HG03432 (cell line): ENCODE results near the gene ZDHHC13.

Experiments used
- ATAC-seq: cut with Tn5 transposase; IDR thresholded peaks from one replicate; pipeline ENCODE4 v1.9.1; 2021; ENCODE audit warnings: mild to moderate bottlenecking, moderate library complexity; ENCODE audit not compliant: unreplicated experiment

Gene ZDHHC13

DNA sequence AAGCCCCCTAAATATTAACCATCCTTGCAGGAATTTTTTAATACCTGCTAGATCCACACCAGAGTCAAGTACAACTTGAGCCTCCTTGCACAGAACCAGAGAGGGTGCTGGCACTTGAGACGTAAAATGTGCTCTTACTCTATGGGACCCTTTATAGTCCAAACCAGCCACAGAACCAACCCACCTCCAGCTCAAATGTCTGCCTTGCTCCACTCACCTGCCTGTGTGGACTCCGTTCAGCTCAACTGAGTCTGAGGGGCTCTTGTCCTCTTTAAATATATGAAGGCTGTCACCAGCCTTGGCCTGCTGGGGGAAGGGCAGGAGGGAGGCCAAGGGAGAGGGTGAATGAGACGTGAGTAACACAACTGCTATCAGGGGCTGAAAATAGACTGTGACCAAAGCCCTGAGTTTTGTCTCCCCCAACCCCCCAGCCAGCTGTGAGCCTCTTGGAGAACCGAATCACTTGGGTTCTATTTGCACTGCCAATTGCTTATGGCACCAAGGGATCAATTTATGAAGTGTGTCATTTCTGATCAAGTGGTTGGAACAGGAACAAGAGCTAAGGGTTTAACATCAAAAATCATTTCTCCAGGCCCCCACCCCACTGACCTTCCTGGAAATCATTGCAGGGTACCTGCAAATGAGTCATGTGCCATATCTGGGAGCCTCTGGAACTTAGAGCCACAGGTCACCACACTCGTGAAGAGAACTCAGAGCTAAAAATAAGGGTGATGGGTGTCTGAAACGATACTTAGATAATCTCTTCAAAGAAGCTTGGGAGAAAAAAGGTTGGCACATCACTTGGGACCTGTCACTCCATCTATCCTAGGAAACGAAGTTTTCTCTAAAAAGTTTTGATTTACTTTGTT, 85.0 kb downstream of the ZDHHC13 start, which contains the start of gene CSRP3:
Gene CSRP3 (minus strand): TSS at position 247 of the 869 bp plus-strand sequence. CDS start 9,535 bp downstream, outside the sequence.
- ATAC-seq: no peak

DNA sequence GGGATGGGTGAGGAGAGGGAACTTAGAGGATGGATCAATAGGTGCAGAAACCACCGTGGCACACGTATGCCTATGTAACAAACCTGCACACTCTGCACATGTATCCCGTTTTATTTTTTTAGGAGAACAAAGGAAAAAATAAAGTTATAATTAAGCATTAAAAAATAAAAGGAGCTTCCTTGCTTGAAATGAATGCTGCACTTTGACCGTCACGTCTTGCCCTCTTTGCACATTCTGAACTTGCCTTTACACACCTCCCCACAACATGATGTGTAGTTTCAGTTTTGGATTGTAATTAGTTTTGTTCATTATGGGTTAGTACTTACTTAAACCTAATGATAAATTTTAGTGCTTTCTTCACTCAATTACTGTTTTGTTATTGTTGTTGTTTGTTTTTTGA, 87.9 kb downstream of the ZDHHC13 start:
- ATAC-seq: no peak

DNA sequence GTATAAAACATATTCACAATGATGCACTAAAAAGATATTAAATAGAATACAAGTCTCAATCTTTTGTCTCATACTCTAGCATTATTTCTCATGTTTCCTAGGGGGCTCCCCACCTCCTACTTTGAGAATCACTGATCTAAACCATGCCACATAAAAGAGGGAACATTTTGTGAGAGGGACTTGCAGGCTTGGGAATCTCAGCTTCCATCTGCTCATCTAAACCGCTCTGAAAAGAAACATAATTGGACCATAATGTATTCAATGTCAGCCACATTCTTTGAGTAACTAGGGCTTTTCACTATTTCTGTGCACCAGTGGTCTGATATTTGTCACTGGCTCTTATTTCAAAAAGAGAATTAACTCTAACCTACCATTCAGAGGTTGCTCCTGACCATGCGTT, 91.2 kb downstream of the ZDHHC13 start:
- no peak for ATAC-seq

DNA sequence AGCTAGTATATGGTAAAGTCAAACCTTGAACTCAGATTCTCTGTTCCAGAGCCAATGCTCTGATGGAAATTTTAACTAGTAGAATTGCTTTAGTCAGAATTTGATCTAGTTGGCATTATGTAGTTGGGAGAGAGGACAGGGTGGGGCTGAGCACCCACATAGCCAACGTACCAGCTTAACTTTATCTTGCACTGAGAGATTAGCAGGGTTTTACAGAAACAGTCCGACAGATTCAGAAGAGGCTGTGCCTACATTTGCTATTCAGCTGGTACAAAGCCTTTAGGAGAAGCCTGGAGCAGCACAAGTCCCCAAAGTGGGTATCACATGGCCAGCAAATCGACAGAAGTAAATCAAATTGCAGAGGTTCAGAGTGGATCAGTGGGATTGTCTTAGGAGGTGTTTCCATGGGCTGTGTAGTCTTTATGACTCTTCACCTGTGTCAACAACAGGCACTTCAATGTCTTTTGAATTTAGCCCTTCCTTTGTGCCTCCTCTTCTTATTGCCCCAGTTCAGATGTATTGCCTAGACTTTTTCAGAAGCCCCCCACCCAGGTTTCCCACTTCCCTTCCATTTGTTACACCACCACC, 92.1 kb downstream of the ZDHHC13 start:
- ATAC-seq: no peak

DNA sequence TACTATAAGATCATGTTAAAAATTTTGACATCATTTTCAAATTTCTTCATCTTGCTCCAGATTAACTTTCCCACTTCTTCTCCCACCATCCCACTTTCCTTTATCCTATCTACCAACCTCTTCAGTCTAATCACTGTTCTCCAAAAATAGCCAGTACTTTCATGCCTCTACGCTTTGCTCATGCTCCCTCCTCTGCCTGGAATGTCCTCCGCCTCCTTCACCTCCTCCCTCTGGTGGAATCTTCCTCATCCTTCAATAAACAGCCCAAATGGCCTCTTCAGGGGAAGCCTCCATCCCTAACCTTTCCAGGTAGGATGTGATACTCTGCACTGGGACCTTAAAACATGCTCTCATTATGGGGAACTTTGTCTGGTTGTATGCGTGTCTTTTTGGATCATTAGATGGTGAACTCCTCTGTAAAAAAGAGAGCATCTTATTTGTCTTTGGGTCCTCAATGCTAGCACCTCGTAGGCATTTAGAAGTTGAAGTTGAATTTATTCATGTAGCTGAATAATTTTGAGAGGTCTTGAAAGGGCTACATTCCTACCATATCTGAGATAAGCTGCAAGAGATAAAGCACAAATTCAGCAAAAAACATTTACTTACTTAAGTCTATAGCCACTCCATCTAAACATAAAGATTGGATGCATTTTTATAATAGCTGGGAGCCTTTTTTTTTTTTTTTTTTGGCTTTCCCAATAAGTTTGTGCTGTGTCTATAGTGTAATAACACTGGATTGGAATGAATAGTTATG, 92.8 kb downstream of the ZDHHC13 start:
- no peak for ATAC-seq

DNA sequence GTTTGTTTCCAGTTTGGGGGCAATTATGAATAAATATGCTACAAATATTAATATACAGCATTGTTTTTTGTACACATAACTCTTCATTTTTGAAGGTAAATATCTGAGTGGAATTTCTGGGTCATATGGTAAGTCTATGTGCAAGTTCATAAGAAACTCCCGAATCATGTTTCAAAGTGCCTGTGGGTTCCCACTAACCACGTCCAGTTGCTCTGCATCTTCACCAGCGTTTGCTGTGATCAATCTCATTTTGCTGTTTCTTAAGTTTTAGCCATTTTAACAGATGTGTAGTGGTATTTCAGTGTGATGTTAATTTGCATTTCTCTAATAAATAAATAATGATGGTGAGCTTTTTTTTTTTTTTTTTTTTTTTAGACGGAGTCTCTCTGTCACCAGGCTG, 99.1 kb downstream of the ZDHHC13 start:
- no peak for ATAC-seq

DNA sequence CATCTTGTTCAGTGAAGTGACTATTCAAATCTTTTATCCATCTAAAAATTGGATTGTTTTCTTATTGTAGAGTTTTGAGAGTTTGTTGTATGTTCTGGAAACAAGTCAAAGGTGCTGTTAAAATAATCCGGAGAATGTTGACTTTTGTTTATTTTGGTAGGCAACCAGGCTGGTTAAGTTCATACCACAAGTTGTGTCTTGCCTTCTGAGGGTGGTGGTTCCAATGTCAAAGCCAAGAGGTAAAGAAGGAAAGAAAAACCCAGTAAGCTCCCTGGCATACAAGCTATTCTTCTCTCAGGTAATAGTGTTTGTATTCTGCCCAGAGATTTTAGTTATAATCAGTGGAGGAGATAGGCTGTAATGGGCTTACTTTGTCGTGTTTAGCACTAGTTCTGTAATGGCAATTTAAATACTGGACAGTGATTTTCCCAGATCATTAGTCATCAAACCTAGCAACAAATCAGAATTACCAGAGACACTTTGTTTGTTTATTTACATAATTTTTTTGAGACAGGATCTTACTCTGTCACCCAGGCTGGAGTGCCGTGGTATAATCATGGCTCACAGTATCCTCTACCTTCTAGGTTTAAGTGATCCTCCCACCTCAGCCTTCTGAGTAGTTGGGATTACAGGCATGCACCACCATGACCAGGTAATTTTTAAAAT, 99.9 kb downstream of the ZDHHC13 start:
- no peak for ATAC-seq

DNA sequence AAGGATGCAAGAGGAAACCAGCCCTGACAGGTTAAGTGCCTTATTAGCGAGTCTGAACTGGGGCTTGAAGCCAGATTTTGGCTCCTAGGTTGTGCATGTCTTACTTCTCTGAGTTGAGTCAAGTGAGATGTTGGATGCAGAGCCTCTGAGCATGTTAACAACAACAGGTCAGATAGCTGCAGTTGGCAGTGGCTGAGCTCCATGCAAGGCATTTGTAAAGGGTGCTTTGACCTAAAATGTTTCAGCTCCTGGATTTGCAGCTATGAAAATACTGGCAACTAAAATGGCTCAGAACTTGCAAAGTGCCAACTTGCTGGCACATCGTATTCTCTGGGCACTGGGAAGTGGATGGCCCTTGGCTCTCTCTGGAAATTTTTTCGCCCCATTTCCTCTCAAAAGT, 101.2 kb downstream of the ZDHHC13 start:
- no peak for ATAC-seq

DNA sequence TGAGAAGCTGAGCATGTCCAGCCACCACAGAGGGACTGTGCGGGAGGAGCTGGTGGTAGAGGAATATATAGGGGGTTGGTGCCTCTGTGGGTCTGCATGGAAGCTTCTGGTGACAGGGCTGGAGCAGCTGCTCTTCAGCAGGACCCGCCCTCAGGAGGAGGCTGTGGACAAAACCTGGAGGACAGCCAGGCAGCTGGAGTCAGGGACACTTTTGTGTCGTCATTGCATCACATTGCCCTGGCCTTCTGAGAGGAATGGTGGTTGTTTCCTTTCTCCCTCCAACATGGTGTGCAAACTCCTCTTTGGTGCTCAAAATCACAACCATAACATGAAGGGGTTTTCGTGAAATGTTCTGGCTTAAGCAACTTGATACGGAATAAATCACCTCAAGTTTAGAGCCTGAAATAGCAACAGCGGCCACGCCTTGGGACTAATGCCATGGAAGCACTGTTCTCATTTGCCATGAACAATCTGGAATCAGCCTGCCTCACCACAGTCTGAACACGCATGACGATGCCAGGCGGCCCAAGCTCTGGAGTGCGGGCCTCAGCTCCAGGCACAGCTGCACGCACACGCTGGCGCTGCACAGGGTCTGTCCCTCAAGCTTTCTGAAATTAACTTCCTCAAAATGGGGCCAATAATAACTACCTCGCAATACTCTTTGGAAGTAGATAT, 102.0 kb downstream of the ZDHHC13 start:
- no peak for ATAC-seq

DNA sequence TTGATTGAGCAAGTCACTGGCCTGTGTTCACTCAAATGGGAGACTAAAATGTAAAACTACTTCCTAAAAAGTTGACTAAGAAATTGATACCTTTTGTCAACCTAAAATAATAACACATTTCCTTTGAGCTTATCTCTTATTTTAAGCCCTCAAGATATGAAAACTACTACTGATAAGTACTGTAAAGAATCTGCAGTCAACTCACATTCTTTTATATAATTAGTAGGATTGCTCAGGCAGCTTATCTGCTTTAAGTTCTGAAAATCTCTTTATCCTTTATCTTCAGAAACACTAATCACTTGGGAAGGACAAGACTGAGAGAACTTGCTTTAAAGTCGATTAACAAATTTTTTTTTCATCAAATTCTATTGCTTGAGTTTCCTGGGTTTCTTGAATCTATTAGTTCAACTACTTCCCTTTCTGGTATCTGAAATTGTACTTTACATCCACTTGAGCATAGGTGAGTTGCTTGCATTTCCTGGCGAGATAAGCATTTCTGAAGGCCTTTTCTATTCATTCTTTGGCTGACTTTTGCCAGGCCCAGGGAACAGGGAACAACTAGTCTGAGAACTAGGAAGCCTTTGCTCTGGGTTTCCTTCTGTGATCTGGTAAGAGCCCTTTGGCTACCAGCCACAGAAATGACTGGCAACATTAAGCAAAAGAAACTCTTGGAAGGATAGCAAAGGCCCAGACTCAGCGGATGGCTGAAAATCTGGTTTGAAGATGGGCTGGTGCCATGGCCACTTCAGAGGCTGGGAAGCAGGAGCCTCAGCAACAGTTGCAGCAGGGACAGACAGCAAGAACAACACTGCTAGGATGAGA, 104.1 kb downstream of the ZDHHC13 start:
- no peak for ATAC-seq

DNA sequence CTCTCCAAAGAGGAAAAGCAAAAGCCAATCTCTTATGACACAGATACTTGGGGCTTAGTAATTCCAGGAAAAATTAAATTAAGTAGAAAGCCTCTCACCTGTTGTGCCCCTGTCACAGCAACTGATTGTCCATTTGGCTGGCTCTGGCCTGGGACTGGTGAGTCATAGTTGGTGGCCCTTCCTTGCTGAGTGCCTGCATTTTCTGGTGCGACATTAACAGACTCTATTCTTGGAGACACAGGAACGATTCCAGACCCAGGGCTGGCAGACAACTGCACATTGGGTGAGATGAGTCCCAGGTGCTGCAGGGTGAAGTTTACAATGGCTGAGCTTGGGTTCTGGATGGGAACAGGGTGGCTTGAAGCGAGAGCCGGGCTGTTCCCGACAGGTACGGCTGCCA, 108.2 kb downstream of the ZDHHC13 start:
- no peak for ATAC-seq

DNA sequence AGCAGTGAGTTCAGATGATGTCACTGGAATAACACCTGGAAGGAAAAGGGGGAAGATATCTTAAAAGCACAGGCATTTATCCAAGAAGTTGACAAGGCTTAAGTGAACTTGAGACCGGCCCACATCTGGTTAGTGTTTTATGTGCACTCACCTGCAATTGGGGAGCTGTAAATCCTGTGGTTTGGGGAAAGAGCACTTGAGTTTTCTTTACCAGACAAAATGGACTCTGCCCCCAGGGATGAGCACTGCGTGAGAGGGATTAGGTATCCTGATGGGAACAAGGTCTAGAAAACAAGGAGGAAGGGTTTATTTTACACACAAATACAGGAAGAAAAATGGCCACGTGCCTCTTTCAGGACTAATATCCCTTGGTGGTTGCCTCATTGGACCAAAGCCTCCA, 108.6 kb downstream of the ZDHHC13 start:
- no peak for ATAC-seq
